ENCODE data around the gene ITGA7.
"Not testable (repeated sequence)": the region's sequence is repeated elsewhere in the genome, so short reads cannot be mapped to it uniquely, and the experiment has no call there.

ITGA7 gene

DNA sequence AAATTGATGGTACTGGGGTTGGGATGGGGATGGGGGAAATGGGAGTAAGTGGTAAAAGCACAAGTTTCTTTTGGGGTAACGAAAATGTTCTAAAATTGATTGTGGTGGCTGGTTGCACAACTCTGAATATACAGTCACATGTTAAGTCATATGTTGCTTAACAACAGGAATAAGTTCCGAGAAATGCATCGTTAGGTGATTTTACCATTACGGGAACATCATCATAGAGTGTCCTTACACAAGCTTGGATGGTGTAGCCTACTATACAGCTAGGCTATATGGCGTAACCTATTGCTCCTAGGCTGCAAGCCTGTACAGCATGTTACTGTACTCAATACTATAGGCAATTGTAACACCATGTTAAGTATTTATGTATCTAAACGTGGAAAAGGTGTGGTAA is 31.0 kb downstream of the ITGA7 start:
- DNase-seq = no peak

DNA sequence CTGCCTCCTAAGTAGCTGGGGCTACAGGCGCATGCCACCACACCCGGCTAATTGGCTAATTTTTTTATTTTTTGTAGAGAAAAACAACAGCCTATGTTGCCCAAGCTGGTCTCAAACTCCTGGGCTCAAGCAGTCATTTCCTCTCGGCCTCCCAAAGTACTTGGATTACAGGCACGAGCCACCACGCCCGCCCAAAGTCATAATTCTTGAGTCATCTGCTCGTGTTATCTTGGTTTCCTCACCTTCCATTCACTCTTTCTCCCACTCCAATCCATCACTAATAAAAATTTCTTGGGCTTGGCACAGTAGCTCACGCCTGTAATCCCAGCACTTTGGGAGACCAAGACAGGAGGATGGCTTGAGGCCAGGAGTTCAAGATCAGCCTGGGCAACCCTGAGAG is 32.0 kb downstream of the ITGA7 start:
- DNase-seq = no peak

DNA sequence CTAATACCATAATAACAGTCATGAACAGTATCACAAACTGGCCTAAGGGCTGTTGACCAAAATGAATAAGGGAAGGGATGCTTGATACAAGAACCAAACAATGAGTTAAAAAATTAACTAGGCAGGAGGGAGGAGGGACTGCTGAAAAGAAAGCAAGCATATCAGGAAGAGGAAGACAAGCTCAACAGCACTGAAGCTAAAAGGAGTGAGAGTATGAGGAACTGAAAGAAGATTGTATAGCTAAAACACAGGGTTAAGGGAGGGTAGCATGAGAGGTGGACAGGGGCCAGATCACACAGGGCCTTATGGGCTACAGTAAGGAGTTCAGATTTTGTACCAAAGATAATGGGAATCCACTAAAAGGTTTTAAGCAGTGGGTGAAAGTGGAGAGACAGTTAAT is 34.1 kb downstream of the ITGA7 start:
- no peak for DNase-seq

DNA sequence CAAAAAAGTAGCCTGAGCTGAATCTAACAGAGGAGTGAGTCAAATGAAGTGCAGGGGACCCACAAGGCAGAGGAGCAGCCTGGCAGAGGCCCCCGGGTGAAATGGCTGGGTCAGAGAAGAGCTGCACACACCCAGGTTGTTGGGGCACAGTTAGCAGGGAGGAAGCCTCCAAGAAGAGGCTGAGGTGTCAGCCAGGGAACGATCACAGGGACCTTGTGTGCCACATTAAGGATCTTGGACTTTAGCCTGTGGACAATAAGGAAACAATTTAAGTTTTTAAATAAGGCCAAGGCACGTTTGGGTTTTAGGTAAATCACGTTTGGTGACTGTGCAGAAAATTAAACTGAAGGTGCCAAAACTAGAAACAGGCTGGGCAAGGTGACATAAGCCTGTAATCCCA is 36.0 kb downstream of the ITGA7 start:
- no peak for DNase-seq

DNA sequence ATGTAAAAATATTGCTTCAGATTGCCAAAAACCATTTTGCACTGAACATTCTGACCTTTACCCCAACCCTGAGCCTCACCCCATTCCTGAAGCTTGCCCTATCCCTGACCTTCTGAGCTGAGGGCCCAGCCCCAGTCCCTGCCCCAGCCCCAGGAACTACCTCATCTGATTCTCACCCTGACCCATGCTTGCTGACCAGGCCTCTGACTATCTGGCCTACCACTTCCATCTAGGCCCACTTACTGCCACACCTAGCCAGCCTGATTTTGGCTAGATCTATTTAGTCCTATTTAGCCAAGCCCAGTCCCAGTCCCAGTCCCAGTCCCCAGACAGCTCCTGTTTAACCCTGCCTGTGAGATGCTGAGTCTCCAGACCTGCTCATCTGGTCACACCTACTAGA is 37.4 kb downstream of the ITGA7 start:
- no peak for DNase-seq

DNA sequence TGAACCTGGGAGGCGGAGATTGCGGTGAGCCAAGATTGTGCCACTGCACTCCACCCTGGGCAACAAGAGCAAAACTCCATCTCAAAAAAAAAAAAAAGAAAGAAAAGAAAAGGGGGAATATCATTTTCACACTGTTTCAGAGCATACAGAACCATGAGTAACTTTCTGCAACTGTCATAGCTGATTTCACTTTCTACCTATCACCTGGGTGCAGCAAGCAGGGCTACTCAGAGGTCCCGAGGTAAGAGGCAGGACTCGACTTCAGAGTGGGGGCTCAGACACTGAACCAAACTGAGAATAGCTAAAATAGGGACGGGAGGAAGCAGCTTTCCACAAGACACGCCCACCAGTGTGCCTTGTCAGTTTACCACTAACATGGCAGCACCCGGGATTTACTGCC is 41.2 kb downstream of the ITGA7 start:
- DNase-seq = no peak

DNA sequence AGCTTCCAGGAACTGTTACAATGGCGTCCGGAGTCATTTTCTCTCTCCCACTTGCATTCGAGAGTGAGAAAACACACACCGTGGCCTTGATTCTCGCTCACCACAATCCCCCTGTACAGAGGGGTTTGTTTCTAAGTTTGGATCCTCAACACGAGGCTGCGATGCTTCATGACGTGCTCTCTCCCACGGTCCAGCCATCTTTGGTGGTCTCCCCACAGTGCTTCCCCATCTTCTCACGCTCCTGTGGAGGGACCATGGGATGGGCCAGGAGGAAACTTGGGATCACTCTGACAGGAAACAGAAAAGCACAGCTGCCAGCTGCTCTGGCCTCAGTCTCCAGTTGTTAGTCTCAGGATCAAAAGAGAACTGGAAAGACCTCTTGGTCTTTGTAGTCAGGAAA is 42.9 kb downstream of the ITGA7 start:
- DNase-seq = no peak

DNA sequence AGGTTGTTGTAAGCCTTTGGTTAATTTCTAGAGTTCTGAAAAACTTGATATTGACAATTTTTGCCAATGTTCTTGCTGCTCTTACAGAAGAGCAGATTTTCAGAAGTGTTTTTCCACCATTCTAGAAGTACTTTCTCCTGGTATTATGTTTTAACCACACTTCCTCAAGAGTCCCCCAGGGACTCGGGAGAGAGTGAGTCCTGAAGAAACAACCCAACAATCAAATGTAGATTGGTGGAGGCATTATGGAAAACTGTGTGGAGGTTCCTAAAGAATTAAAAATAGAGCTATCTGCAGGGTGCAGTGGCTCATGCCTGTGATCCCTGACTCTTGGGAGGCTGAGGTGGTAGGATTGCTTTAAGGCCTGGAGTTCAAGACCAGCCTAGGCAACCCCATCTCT is 44.3 kb downstream of the ITGA7 start:
- no peak for DNase-seq

DNA sequence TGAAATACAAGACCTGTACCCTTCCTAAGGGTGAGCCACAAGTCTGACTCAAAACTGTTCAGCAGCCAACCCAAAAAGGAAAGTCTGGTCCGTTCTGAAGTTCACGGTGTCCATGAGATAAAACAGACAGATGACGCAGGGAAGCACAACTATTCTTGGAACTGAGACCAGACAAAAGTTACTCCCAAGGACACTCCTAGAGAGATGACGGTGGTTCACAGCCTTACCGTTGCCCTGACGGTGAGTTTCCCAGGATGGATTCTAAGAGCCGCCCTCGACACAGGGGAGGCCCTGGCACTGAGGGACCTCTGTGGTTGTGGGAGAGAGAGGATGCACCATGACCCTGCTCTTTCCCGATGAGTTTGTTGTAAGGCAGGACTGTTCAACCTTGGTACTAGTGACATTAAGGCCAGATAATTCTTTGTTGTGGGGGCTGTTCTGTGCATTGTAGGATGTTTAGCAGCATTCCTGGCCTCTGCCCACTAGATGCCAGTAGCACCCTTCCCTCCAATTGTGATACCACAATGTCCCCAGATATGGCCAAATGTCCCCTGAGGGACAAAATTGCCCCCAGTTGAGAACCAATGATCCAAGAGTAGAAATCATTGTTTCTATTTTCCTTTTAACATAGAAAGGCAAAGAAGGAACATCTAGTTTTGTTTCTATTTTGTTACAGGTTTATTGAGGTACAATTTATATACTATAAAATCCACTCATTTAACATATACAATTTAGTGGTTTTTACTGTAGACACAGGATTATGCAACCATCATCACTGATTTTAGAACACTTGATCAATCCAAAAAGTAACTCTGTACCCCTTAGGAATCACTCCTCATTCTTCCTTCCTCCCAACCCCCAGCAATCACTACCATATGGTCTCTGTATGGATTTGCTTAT is 48.0 kb downstream of the ITGA7 start:
- peak; percentile 26 for DNase-seq

DNA sequence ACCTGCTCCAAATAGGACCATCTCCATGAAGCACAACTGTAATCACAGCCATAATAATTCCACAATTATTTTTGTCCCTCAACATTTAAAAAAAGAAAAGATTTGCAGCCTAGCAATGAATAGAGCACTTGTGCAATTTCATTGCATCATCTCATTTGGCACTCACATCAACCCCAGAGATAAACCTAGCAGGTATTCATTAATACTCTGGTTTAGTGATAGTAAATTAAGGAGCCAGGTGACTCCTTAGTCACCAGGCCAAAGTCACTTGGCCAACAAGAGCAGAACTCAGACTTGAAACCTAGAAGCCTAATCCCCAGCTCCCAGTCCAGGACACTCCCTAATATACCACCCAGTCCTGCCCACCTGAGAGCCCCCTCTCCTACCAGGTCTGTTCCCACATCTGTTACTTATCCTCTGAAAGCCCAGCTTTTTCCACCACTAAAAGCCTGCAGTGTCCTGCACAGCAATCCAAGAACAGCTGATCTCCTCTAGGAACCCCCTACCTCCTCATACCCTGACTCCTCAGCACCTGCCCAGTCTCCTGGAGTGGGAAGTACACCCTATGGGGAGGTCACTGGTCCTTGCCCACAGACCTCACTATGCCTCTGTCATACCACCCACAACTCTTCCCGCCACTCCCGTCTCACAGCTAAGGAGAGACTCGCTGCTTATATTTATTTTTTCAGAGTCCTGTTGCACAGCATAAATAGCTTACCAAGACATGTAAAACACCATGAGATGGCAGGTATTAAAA is 48.9 kb downstream of the ITGA7 start:
- DNase-seq = no peak

DNA sequence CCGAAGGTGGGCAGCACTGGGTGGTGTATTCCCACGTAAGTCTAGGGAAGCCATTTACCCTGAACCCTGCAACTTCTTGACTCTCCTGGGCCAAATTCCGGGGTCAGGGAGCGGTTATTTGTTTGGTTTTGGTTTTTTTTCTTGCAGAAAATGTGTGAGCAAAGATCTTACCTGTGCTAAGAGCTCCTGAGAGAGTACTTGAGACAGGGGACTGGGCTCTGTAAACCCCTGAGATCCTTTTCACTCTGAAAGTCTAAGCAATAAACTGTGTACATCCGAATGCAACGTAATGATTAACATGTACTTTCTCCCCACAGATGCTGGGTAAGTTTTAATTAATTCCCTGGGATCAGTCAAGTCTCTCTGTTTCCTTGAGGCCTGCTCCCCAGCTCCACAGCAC is 49.5 kb downstream of the ITGA7 start:
- DNase-seq = no peak

DNA sequence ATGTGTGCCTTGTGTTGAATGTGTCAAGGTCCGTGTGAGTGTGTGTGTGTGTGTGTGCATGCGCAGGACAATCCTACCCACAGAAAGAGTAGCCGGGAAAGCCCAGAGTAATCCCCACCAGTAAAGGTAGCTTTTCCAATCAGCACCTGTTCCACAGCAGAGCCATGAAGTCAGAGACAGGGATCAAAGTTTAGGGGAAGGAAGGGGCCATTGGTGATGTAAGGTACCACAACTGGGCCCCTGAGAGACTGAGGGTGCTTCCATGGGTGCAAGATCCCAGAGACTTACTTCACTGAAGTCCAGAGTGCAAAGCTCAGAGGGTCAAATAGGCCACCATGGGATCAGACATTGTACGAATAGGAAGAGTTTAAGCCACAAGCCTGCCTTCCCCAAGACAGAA is 50.5 kb downstream of the ITGA7 start:
- no peak for DNase-seq

DNA sequence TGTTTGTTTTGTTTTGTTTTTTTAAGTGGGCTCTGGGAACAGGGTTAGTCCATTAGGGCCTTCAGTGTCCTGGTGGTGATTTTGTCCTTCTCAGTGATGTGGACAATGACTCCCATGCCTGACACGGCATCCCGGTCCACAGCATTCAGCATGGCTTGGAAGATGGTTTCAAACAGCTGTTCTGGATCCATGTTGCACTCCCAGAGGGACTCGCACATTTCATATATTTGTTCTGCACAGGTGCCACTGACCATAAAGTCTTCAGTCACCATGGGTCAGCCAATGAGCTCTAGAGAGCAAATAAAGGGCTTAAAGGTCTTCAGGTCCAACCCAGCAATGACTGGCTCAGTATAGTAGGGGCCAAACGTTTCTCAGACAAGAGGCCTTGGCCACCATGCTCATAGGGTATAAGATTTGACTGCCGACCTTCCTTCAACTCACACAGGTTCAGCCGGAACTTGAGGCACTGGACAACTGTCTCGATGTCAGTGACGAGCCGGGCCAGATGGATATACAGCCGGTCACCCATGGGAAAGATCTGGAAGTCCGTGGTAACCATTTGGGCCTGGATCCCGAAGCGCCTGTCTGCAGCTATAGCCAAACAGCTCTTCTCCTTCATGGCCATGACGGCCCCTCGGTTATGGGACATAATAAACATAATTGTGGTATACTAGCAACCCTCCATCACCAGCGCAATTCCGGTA is 53.0 kb downstream of the ITGA7 start:
- DNase-seq = no peak

DNA sequence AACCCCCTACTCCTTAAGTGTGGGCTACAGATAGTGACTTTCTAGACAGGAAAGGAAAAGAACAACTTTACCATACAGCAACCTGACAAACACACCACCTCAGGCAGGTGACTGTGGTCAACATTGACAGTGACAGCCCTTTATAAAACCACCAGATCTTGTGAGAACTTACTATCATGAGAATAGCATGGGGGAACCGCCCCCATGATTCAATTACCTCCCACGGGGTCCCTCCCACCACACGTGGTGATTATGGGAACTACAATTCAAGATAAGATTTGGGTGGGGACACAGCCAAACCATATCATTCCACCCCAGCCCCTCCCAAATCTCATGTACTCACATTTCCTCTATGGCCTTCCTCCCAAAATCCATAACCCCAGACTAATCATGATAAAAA is 54.7 kb downstream of the ITGA7 start:
- DNase-seq = no peak

DNA sequence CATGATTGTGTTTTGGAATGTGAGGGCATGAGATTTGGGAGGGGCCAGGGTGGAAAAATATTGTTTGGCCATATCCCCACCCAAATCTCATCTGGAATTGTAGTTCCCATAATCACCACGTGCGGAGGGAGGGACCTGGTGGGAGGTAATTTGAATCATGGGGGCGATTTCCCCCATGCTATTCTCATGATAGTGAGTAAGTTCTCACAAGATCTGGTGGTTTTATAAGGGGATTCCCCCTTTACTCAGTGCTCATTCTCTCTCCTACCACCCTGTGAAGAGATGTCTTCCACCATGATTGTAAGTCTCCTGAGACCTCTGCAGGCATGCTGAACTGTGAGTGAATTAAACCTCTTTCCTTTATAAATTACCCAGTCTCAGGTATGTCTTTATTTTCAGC is 55.4 kb downstream of the ITGA7 start:
- no peak for DNase-seq

DNA sequence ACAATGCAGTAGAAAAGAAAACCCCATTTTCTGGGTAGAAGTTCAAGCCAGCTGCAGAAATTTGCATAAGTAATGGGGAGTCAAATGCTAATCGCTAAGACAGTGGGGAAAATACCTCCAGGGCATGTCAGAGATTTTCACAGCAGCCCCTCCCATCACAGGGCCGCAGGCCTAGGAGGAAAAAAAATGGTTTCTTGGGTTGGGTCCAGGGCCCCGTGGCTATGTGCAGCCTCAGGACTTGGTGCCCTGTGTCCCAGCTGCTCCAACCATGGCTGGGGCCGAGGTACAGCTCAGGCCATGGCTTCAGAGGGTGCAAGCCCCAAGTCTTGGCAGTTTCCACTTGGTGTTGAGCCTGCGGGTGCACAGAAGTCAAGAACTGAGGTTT is 56.4 kb downstream of the ITGA7 start:
- DNase-seq = no peak

DNA sequence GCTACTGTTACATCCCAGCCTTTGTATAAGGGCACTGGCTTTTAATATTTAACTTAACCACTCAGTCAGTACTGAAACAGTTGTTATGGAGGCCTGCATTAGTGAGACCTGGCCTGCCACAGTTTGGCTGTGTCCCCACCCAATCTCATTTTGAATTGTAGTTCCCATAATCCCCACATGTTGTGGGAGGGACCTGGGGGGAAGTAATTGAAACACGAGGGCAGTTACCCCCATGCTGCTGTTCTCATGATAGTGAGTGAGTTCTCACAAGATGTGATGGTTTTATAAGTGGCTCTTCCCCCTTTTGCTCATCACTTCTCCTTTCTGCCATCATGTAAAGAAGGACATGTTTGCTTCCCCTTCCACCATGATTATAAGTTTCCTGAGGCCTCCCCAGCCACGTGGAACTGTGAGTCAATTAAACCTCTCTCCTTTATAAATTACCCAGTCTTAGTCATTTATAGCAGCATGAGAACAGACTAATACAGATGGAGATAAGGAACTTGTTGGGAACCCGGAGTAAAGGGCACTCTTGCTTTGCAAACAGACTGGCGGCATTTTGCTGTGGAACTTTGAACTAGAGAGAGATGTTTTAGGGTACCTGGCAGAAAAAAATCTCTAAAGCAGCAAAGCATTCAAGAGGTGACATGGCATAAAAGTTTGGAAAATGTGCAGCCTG is 56.9 kb downstream of the ITGA7 start:
- DNase-seq = not testable (repeated sequence)

DNA sequence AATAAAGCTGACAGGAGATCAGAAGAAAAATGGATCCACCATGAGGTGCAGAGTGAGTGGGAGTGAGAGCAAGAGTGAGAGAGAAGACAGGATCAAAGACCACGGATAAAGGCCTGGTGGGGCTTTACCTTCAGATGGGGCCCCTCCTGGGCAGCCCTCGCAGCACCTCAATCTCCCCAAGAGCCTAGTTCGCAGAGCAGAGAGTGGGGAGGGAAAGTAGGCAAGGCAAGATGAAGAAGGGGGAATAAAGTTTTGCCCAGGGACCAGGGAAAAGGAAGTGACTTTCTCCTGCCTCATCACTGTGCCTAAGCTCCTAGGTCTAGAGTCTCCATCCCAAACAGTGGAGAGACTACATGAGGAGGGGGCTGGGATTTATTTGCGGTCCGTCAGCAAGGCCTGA is 60.7 kb downstream of the ITGA7 start:
- no peak for DNase-seq

DNA sequence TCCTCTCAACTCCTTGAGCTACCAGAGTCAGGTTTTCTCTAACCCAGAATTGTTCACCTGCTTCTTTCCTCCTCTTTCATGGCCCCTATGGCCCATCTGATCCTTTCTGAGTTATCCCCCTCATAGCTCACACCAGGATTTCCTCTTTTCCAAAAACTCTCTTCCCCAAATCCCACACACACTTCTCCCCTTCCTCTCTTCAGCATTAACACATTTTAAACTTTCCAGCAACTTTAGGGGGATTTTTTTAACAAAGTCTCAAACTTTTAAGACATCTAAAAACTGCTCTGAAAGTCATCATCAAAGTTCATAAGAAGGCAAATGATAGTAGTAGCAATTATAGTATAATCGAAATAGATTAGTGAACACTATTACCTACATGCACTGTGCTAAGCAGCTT is 63.1 kb downstream of the ITGA7 start:
- DNase-seq = no peak

DNA sequence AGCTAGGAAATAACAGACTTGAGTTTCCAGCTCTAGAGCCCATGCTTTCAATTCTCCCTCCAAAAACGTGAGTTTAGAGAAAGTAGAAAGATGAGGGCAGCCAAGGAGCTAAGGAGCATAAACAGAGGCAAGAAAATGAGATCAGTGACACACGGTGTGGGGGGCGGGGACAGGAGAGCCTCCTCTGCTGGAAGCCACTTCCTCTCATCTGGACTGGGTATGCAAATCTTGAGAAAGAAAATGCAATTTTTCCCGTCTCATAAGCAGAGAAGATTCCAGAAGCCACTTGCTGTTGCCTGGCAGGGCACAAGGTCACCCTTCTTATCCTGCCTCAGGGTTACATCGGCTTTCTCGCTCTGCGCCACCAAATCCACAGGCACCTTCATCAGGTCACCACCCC is 65.0 kb downstream of the ITGA7 start:
- DNase-seq = no peak

DNA sequence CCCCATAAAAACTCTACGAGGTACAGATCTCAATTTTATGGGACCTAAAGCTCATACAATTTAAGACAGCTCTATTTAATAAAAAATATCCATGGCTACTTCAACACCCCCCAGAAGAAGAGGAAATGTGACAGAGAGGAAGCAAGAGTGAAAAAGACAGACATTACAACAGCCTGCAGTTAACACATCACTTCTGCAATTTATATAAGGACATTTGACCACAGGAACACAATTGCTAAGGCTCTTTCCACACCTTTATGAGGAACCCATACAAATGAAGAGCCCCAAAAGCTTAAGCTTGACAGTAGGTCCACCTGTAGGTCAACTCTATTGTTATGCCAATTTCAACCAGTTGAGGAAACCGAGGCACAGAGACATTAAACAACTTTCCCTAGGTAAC is 65.4 kb downstream of the ITGA7 start:
- no peak for DNase-seq

DNA sequence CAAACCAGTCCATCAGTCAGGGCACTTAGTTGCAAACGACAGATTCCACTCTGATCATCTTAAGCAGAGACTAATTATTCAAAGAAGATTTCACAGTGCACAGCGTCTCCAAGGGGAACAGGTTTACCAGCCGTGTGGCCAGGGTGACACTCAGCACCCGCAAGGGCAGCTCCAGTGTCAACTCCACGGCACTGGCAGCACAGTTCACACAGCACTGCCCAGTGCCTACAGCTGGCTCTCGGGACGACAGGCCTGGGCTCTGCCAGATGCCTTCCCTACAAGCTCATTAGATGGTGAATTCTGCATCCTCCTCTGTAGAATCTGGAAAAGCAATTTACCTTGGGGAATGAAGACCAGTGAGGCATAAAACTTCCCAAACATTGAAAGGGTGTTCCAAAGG is 66.1 kb downstream of the ITGA7 start:
- DNase-seq = no peak

DNA sequence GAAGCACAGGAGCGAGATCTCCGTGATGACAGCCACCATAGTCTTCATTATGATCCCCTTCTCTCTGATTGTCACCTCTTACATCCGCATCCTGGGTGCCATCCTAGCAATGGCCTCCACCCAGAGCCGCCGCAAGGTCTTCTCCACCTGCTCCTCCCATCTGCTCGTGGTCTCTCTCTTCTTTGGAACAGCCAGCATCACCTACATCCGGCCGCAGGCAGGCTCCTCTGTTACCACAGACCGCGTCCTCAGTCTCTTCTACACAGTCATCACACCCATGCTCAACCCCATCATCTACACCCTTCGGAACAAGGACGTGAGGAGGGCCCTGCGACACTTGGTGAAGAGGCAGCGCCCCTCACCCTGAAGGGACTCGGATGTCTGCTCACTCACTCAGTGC is 70.2 kb downstream of the ITGA7 start:
- DNase-seq = no peak
